HepG2 (cell line): ENCODE results near the gene TEX101. TPM values are rescaled to one million over a fixed set of nuclear protein-coding genes. Genes with fewer than 3 reads are reported as not detected.

Experiments used
- DNMT1 ChIP-seq: sonication (generic); formaldehyde crosslinking; IDR thresholded peaks from 2 replicates; pipeline ENCODE4 v1.5.1; 2020; ENCODE audit warnings: mild to moderate bottlenecking, missing genetic modification reagents
- EP300 ChIP-seq, 3 experiments: sonication (generic) in 1 of 3; formaldehyde crosslinking in 1 of 3; IDR thresholded peaks; 2 replicates each; pipeline versions ENCODE4 v1.5.1 to v1.6.1; 2011 to 2020; ENCODE audit warnings: low read depth in 2 of 3, low read length in 2 of 3, borderline replicate concordance in 1 of 3, improper control_type of control experiment in 1 of 3, mild to moderate bottlenecking in 1 of 3, missing genetic modification reagents in 1 of 3, moderate library complexity in 1 of 3
- HMGXB3 ChIP-seq: sonication (generic); formaldehyde crosslinking; IDR thresholded peaks from 2 replicates; pipeline ENCODE4 v1.4.0; 2020; ENCODE audit warnings: missing genetic modification reagents, borderline replicate concordance
- MBD4 ChIP-seq: IDR thresholded peaks from 2 replicates; pipeline ENCODE4 v1.6.1; 2012; ENCODE audit warnings: low read length, inconsistent platforms, borderline replicate concordance
- ZNF280B ChIP-seq: sonication (generic); formaldehyde crosslinking; IDR thresholded peaks from 2 replicates; pipeline ENCODE4 v1.5.0; 2020; ENCODE audit warnings: missing genetic modification reagents, mild to moderate bottlenecking, borderline replicate concordance
- ZNF318 ChIP-seq: sonication (generic); formaldehyde crosslinking; IDR thresholded peaks from 2 replicates; pipeline ENCODE4 v1.4.0; 2020; ENCODE audit warnings: mild to moderate bottlenecking, missing genetic modification reagents
- ZNF710 ChIP-seq: sonication (generic); formaldehyde crosslinking; IDR thresholded peaks from 2 replicates; pipeline ENCODE4 v1.5.0; 2020; ENCODE audit warnings: mild to moderate bottlenecking, missing genetic modification reagents, borderline replicate concordance
- ZNF720 ChIP-seq: sonication (generic); formaldehyde crosslinking; IDR thresholded peaks from 2 replicates; pipeline ENCODE4 v1.4.0; 2020; ENCODE audit warnings: missing genetic modification reagents
- ZXDC ChIP-seq: sonication (generic); formaldehyde crosslinking; IDR thresholded peaks from 2 replicates; pipeline ENCODE4 v1.5.0; 2020; ENCODE audit warnings: mild to moderate bottlenecking, missing genetic modification reagents
- polyA plus RNA-seq, 8 experiments: library from polyadenylated mRNA; depleted of rRNA in 3 of 8; stranded (reverse) in 7 of 8; unstranded in 1 of 8; fragments of >200 nt; fragmentation: Illumina TruSeq in 4 of 8; extraction: Trizol in 4 of 8; gene quantifications; 2 replicates each; pipeline versions ENCODE4 v1.2.1 to v1.2.3, GENCODE V29; 2011 to 2016; ENCODE audit warnings: low read depth in 4 of 8, missing spikeins in 1 of 8, mixed read lengths in 1 of 8; ENCODE audit not compliant: insufficient read depth in 1 of 8
- total RNA-seq, 5 experiments: library from RNA; depleted of rRNA; stranded (reverse); fragments of >200 nt; fragmentation: Illumina TruSeq; extraction: Trizol; gene quantifications; 2 replicates each; pipeline ENCODE4 v1.2.3, GENCODE V29; 2016; ENCODE audit warnings: low read depth in 1 of 5

TEX101 gene
- total and polyA plus RNA-seq, 2 of the 13 experiments (the other 11 are each of a cell fraction or from before 2014, with no cell fraction given) = not detected

GRCh38 chr19:43433358-43433673, 18.6 kb downstream of the TEX101 start (continued):
- TF ChIP-seq ZNF318 (CRISPR knock-in tag) (no peak), EP300 (IDR thresholded peaks at IDR 0.05; ENCODE audit: low read depth in 2 of 2, low read length in 2 of 2) (no peak), EP300 (CRISPR knock-in tag; IDR thresholded peaks at IDR 0.05; ENCODE audit: borderline replicate concordance) (no peak), HMGXB3 (no peak), DNMT1 (CRISPR knock-in tag) (no peak), MBD4 (no peak), ZXDC (CRISPR knock-in tag) (no peak), ZNF710 (no peak), ZNF280B (CRISPR knock-in tag) (no peak), ZNF720 (CRISPR knock-in tag) (no peak)
